Right atrium auricular region (tissue), 2 donors: Measurements from ENCODE around the gene PCSK6. TPM values are rescaled to one million over a fixed set of nuclear protein-coding genes. Genes with fewer than 3 reads are reported as not detected.

Experiments
- DNase-seq: peaks from one replicate; pipeline ENCODE4 v3.0.0-alpha.2; 2019; ENCODE audit warnings: low spot score
- H3K27ac ChIP-seq, 2 donors: fragments of 200-600 bp; sonication (generic); 1 replicate in 1 of 2; 2 replicates in 1 of 2; pipeline ENCODE4 v1.5.1; 2016 to 2019
- H3K27me3 ChIP-seq, 2 donors: fragments of 200-600 bp; sonication (generic); one replicate each; pipeline versions ENCODE4 v1.5.1 to v1.6.0; 2017 to 2019
- H3K36me3 ChIP-seq: fragments of 200-600 bp; sonication (generic); one replicate; pipeline ENCODE4 v1.5.1; 2016
- H3K4me1 ChIP-seq, 2 donors: fragments of 200-600 bp; sonication (generic); one replicate each; pipeline versions ENCODE4 v1.5.1 to v1.6.0; 2017 to 2019
- H3K4me3 ChIP-seq, 2 donors: fragments of 200-600 bp; sonication (generic); 1 replicate in 1 of 2; 2 replicates in 1 of 2; pipeline ENCODE4 v1.5.1; 2017 to 2019; ENCODE audit warnings: mild to moderate bottlenecking in 1 of 2, moderate library complexity in 1 of 2
- H3K9me3 ChIP-seq, 2 donors: fragments of 200-600 bp; sonication (generic); one replicate each; pipeline ENCODE4 v1.5.1; 2019
- CTCF ChIP-seq, 2 donors: fragments of 200-600 bp; sonication (generic); IDR thresholded peaks; one replicate each; pipeline ENCODE4 v1.5.1; 2019; ENCODE audit warnings: antibody characterized with exemption in 2 of 2
- total RNA-seq, 2 donors: library from RNA; depleted of rRNA; stranded (reverse); fragments of >200 nt; gene quantifications; one replicate each; pipeline ENCODE4 v1.1.0, GENCODE V29; 2016

The PCSK6 gene
- total RNA-seq, 2 donors from 2014 or later: 14.4 to 19.9 TPM

- Histone ChIP-seq H3K27ac (no peak overlapping the region), H3K27me3 (no peaks in the 10 kb centered on the region), H3K4me3 (no peak overlapping the region), H3K36me3 (no peaks in the 10 kb centered on the region), H3K4me1 (no peaks in the 10 kb centered on the region), H3K9me3 (no peaks in the 10 kb centered on the region)
- TF ChIP-seq CTCF (IDR thresholded peaks at IDR 0.05): no peak
- no peak for DNase-seq
Observed at GRCh38 chr15:101310508-101310907, 179.0 kb downstream of the PCSK6 start.

- no peaks in the 10 kb centered on the region for H3K9me3 ChIP-seq
- no peak overlapping the region for H3K4me3 ChIP-seq
- no peaks in the 10 kb centered on the region for H3K4me1 ChIP-seq
- H3K27ac ChIP-seq: no peak overlapping the region
- no peak for TF ChIP-seq CTCF (IDR thresholded peaks at IDR 0.05)
- H3K27me3 ChIP-seq: no peaks in the 10 kb centered on the region
- H3K36me3 ChIP-seq: no peaks in the 10 kb centered on the region
- no peak for DNase-seq
Observed at GRCh38 chr15:101310161-101310480, 179.4 kb downstream of the PCSK6 start.

GRCh38 chr15:101309436-101310160 lies 179.9 kb downstream of the PCSK6 start:
- Histone ChIP-seq H3K9me3 (no peaks in the 10 kb centered on the region), H3K4me1 (no peaks in the 10 kb centered on the region), H3K27me3 (no peaks in the 10 kb centered on the region), H3K27ac (no peak overlapping the region), H3K36me3 (no peaks in the 10 kb centered on the region), H3K4me3 (no peak overlapping the region)
- no peak for TF ChIP-seq CTCF (IDR thresholded peaks at IDR 0.05)
- DNase-seq: no peak

GRCh38 chr15:101308604-101309435 lies 180.7 kb downstream of the PCSK6 start:
- H3K4me1 ChIP-seq: no peaks in the 10 kb centered on the region
- H3K27me3 ChIP-seq: no peaks in the 10 kb centered on the region
- no peak for TF ChIP-seq CTCF (IDR thresholded peaks at IDR 0.05)
- H3K36me3 ChIP-seq: no peaks in the 10 kb centered on the region
- H3K4me3 ChIP-seq: no peak overlapping the region
- H3K27ac ChIP-seq: no peak overlapping the region
- DNase-seq: no peak
- no peaks in the 10 kb centered on the region for H3K9me3 ChIP-seq

- H3K9me3 ChIP-seq: no peaks in the 10 kb centered on the region
- H3K27me3 ChIP-seq: no peaks in the 10 kb centered on the region
- no peaks in the 10 kb centered on the region for H3K36me3 ChIP-seq
- TF ChIP-seq CTCF (IDR thresholded peaks at IDR 0.05): no peak
- DNase-seq: no peak
- H3K4me3 ChIP-seq: no peak overlapping the region
- no peaks in the 10 kb centered on the region for H3K4me1 ChIP-seq
- H3K27ac ChIP-seq: no peak overlapping the region
Observed at GRCh38 chr15:101307897-101308603, 181.5 kb downstream of the PCSK6 start.
